ENCODE measurements around the gene GRAMD1B. TPM values are rescaled to one million over a fixed set of nuclear protein-coding genes. Genes with fewer than 3 reads are reported as not detected.
A peak's percentile ranks its signal among the peaks of the same experiment; 100 is the strongest.

The GRAMD1B gene
- total RNA-seq, 1 experiment from 2014 or later = 12.7 TPM

- no peak overlapping the region for H3K4me3 ChIP-seq (replicated peaks in 1 of 2; ENCODE audit: low read depth in 1 of 2, low read length in 2 of 2)
- peak overlapping the region; percentile 44 for H3K4me2 ChIP-seq (ENCODE audit: low read length)
- no peaks in the 10 kb centered on the region for H4K20me1 ChIP-seq (ENCODE audit: insufficient read depth)
- no peak overlapping the region for H3K27ac ChIP-seq (ENCODE audit: low read depth, low read length)
- no TSS peak for BruUV-seq (replicated peaks)
- ChIA-PET RAD21 (ENCODE audit: low non-redundant PET in 1 of 2, low total read pairs in 2 of 2, uncharacterized antibody in 2 of 2, unreplicated experiment in 2 of 2) (no interaction called here), POLR2A (no interaction called here), CTCF (interaction anchor here (0.9 to 1.3 kb wide), 2 partner anchors 29 to 76 kb away, joined by 3 read pairs; no protein-coding TSS in a partner anchor)
- no peaks in the 10 kb centered on the region for H3K27me3 ChIP-seq (ENCODE audit: insufficient read depth, low read length)
- H3K9ac ChIP-seq (ENCODE audit: low read length) = no peak overlapping the region
- H3K9me3 ChIP-seq (ENCODE audit: control insufficient read depth in 1 of 2, insufficient read depth in 1 of 2, low read depth in 1 of 2, low read length in 2 of 2) = no peaks in the 10 kb centered on the region
- H3K79me2 ChIP-seq (ENCODE audit: insufficient read depth, low read length) = no peaks in the 10 kb centered on the region
- H3K36me3 ChIP-seq (ENCODE audit: control insufficient read depth in 1 of 2, insufficient read depth in 2 of 2, low read length in 2 of 2) = no peaks in the 10 kb centered on the region
- DNase-seq (ENCODE audit: low read depth, low spot score) (peak; percentile 41), ATAC-seq (peak; percentile 50; the same call in 1 of the 2 replicates)
- no peak overlapping the region for H2AFZ ChIP-seq (ENCODE audit: low read depth, low read length, poor library complexity, severe bottlenecking)
- TF ChIP-seq JUND (IDR thresholded peaks at IDR 0.05) (peak; percentile 55), EGR1 (IDR thresholded peaks at IDR 0.05; ENCODE audit: low read depth) (no peak), RAD21 (IDR thresholded peaks at IDR 0.05; ENCODE audit: low read depth) (no peak), FOSL1 (IDR thresholded peaks at IDR 0.05; ENCODE audit: low read depth) (peak; percentile 32; the same call in 1 of the 2 replicates), ZBTB33 (IDR thresholded peaks at IDR 0.05; ENCODE audit: extremely low read depth, insufficient replicate concordance, low read length) (no peak)
- intact Hi-C loops (cut with micrococcal nuclease) = no loop called here
- peaks cover 0 to 21% of the 10 kb centered on the region in 2 experiments; a peak in 2 of 4 replicates for H3K4me1 ChIP-seq (ENCODE audit: control insufficient read depth in 1 of 2, insufficient read depth in 2 of 2, low read length in 2 of 2)
- H3K9me2 ChIP-seq (ENCODE audit: insufficient read depth) = no peaks in the 10 kb centered on the region
Observed at GRCh38 chr11:123483058-123483457, 53.0 kb downstream of the GRAMD1B start.

GRCh38 chr11:123483466-123483865 is 53.4 kb downstream of the GRAMD1B start:
- no peaks in the 10 kb centered on the region for H4K20me1 ChIP-seq (ENCODE audit: insufficient read depth)
- no peak overlapping the region for H3K27ac ChIP-seq (ENCODE audit: low read depth, low read length)
- no peaks in the 10 kb centered on the region for H3K79me2 ChIP-seq (ENCODE audit: insufficient read depth, low read length)
- H3K36me3 ChIP-seq (ENCODE audit: control insufficient read depth in 1 of 2, insufficient read depth in 2 of 2, low read length in 2 of 2) = no peaks in the 10 kb centered on the region
- H3K4me3 ChIP-seq (replicated peaks in 1 of 2; ENCODE audit: low read depth in 1 of 2, low read length in 2 of 2) = no peak overlapping the region
- POLR2A ChIA-PET = no interaction called here
- BruUV-seq (replicated peaks) = no TSS peak
- no peak overlapping the region for H3K4me2 ChIP-seq (ENCODE audit: low read length)
- TF ChIP-seq CEBPB (IDR thresholded peaks at IDR 0.05; ENCODE audit: low read depth) = no peak
- TF ChIP-seq FOSL1 (IDR thresholded peaks at IDR 0.05; ENCODE audit: low read depth) = no peak
- no peak for TF ChIP-seq POLR2AphosphoS5 (IDR thresholded peaks at IDR 0.05; ENCODE audit: low read depth, low read length)
- TF ChIP-seq REST (IDR thresholded peaks at IDR 0.05; ENCODE audit: low read depth) = no peak
- TF ChIP-seq ZFX (IDR thresholded peaks at IDR 0.05) = no peak
- TF ChIP-seq SRF (IDR thresholded peaks at IDR 0.05; ENCODE audit: low read depth) = no peak
- no peak for TF ChIP-seq ZBTB33 (IDR thresholded peaks at IDR 0.05; ENCODE audit: extremely low read depth, insufficient replicate concordance, low read length)
- TF ChIP-seq SP1 (IDR thresholded peaks at IDR 0.05; ENCODE audit: low read depth) = no peak
- TF ChIP-seq EGR1 (IDR thresholded peaks at IDR 0.05; ENCODE audit: low read depth) = no peak
- TF ChIP-seq JUND (IDR thresholded peaks at IDR 0.05) = no peak
- H3K4me1 ChIP-seq (ENCODE audit: control insufficient read depth in 1 of 2, insufficient read depth in 2 of 2, low read length in 2 of 2) = peaks cover 0 to 17% of the 10 kb centered on the region in 2 experiments; a peak in 2 of 4 replicates
- H3K9me3 ChIP-seq (ENCODE audit: control insufficient read depth in 1 of 2, insufficient read depth in 1 of 2, low read depth in 1 of 2, low read length in 2 of 2) = no peaks in the 10 kb centered on the region
- CTCF ChIA-PET = interaction anchor here (1.3 kb wide), 1 partner anchor 28 kb away, joined by 3 read pairs; no protein-coding TSS in a partner anchor
- ATAC-seq = no peak
- H2AFZ ChIP-seq (ENCODE audit: low read depth, low read length, poor library complexity, severe bottlenecking) = no peak overlapping the region
- H3K9ac ChIP-seq (ENCODE audit: low read length) = no peak overlapping the region
- DNase-seq (ENCODE audit: low read depth, low spot score) = no peak
- intact Hi-C loops (cut with micrococcal nuclease) = no loop called here
- RAD21 ChIA-PET (ENCODE audit: low non-redundant PET in 1 of 2, low total read pairs in 2 of 2, uncharacterized antibody in 2 of 2, unreplicated experiment in 2 of 2) = no interaction called here
- no peaks in the 10 kb centered on the region for H3K27me3 ChIP-seq (ENCODE audit: insufficient read depth, low read length)
- H3K9me2 ChIP-seq (ENCODE audit: insufficient read depth) = no peaks in the 10 kb centered on the region
